ENCODE measurements around the gene LIME1.
"Not testable (repeated sequence)": the region's sequence is repeated elsewhere in the genome, so short reads cannot be mapped to it uniquely, and the experiment has no call there.

The LIME1 gene

GRCh38 chr20:63769891-63770474 lies 33.5 kb downstream of the LIME1 start:
- in situ Hi-C loops (cut with MboI; ENCODE audit: low sequenced_read_pairs), result no loop called here

DNA sequence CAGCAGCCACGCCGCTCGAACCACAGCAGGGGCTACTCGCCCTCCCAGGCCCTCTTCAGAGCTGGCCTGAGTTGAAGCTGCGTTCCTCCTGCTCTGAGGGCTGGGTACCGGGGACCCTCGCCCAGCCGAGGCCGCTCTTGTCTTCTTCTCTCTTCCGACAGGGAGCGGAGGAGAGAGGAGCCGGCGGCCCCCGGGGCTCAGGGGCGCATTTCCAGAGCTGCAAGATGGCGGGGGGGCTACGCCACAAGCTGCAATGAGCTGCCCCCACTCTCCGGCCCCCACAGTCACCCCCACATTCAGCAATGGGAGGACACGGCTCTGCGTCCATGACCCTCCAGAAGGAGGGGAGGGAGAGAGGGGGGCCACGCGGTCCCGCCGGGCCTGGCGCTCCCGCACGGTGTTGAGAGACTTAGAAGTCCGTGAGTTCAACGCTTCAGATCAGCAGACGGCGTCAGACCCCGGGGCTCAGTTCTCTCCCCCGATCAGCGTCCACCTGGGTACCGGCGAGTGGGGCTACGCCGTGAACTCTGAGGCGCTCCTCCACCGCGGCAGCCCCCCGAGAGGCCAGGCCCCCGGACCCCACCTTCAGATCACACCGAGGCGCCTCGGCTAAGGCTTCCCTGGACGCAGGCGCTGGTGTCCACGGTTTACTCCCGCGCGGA lies 34.7 kb downstream of the LIME1 start:
- in situ Hi-C loops (cut with MboI; ENCODE audit: low sequenced_read_pairs), result no loop called here

DNA sequence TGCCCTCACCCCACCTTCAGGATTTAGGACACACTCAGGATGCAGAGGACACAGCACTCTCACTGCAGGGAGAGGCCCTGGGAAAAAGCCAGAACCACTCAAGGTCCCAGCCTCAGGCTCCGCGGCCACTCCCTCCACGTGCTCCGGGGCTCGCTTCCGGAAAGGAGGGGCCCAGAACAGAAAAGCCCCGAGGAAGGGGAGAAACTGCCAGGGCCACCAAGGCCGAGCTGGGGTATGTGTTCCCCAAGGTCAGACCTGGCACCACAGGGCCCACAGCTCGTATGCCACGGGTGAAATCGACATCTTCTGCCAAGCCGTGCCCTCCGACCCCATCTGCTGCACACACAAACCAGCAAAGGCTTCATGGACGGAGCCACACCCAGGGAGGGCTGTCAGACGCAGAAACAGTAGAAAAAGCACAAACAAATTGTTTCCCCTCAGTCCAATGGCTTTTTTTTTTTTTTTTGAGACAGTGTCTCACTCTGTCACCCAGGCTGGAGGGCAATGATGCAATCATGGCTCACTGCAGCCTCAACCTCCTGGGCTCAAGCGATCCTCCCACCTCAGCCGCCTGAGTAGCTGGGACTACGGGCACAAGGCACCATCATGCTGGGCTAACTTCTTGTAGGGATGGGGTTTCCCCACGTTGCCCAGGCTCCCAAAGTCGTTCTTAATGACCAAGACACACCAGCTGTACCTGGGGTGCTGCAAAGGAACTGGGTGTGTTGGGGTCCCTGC lies 36.5 kb downstream of the LIME1 start:
- in situ Hi-C loops (cut with MboI; ENCODE audit: low sequenced_read_pairs), result no loop called here

GRCh38 chr20:63773571-63774241 lies 37.2 kb downstream of the LIME1 start:
- in situ Hi-C loops (cut with MboI; ENCODE audit: low sequenced_read_pairs), result no loop called here

DNA sequence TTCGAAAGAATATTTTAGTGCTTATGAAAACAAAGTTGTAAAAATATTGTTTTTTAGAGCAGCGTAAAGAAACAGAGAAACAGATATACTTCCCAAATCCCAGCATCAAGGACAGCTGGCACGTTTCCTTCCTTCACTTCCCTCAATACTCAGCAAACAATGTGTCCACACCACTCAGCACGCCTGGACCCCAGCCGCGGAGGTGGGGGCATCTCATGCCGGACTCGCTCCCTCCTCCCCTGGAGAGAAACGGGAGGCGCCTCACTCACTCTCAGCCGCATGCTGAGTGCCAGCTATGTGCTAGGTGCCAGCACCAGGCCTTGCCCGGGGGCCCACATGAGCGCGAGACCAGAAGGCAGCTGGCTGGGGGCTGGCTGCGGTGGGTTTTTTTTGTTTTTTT lies 37.8 kb downstream of the LIME1 start:
- in situ Hi-C loops (cut with MboI; ENCODE audit: low sequenced_read_pairs), result no loop called here

GRCh38 chr20:63775096-63775978 lies 38.9 kb downstream of the LIME1 start:
- in situ Hi-C loops (cut with MboI; ENCODE audit: low sequenced_read_pairs), result no loop called here

DNA sequence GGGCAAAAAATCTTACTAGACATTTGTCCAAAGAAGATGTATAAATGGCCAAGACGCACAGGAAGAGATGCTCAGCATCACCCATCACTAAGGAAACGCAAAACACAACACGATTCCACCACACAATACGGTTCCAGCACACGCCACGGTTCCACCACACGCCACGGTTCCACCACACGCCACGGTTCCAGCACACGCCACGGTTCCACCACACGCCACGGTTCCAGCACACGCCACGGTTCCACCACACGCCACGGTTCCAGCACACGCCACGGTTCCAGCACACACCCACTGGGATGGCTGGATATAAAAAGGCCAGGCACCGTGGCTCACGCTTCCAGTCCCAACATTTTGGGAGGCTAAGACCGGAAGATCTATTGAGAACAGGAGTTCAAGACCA lies 40.4 kb downstream of the LIME1 start:
- in situ Hi-C loops (cut with MboI; ENCODE audit: low sequenced_read_pairs), result not testable (repeated sequence)

DNA sequence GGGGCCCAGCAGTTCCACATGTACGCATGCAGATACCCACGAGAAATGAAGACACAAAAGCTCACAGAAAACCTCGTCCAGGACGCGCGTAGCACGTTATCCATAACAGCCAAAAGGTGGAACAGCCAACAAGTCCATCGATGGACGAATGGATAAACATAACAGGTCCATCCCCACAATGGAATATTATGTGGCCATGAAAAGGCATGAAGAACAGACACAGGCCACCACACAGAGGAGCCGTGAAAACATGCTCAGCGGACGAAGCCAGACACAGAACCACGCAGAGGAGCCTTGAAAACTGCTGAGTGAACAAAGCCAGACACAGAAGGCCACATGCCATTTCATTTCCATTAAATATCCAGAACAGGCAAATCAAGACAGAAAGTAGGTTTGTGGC lies 41.1 kb downstream of the LIME1 start:
- in situ Hi-C loops (cut with MboI; ENCODE audit: low sequenced_read_pairs), result no loop called here

- in situ Hi-C loops (cut with MboI; ENCODE audit: low sequenced_read_pairs), result no loop called here
Observed at GRCh38 chr20:63778034-63778752, 41.7 kb downstream of the LIME1 start.

DNA sequence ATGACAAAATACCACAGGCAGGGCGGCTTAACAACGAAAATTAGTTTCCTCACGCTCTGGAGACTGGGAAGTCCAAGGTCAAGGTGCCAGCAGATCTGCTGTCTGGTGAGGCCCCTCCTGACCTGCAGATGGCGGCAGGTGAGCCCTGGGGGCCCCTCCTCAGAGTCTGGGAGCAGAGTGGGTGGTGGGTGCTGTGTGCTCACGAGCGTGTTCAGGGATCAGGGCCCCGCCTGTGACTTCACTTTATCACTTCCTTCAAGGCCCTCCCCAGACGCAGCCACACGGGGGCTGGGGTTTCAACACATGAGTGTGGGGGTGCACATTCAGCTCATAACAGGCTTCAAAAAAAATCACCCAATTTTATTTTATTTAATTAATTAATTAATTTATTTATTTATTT lies 42.4 kb downstream of the LIME1 start:
- in situ Hi-C loops (cut with MboI; ENCODE audit: low sequenced_read_pairs), result no loop called here

DNA sequence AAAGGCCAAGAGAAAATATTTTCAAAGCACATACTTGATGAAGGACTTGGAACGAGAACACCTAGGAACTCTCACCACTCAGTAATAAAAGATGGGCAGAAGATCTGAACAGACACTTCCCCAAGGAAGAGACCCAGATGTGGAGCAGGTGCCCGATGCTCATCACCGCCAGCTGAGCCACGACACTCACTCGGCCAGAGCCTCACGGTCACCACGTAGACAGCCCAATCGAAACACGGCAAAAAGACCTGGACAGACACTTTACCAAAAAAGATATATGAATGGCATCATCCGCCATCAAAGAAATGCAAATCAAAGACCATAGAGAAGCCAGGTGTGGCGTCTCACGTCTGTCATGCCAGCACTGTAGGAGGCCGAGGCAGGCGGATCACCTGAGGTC lies 44.7 kb downstream of the LIME1 start:
- in situ Hi-C loops (cut with MboI; ENCODE audit: low sequenced_read_pairs), result no loop called here

GRCh38 chr20:63782051-63782471 lies 45.6 kb downstream of the LIME1 start:
- in situ Hi-C loops (cut with MboI; ENCODE audit: low sequenced_read_pairs), result no loop called here

GRCh38 chr20:63782521-63782971 lies 46.1 kb downstream of the LIME1 start:
- in situ Hi-C loops (cut with MboI; ENCODE audit: low sequenced_read_pairs), result no loop called here

DNA sequence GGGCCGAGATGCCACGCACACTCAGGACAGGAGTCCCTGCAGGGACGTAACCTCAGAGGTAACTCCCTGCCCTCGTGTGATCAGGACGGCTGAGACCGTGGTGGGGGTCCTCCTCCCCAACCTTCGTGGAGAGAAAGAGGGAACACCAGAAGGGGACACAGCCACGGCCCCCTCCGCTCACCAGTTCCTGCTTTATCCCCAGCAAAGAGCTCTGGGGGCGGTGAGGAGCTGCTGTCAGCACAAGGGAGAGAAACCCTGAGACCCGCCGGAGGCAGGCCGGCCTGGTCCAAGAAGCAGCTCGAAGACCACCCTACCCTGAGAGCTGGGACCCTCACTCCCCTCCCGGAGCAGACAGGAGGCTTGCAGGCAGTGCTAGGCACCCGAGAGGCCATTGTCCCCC lies 47.5 kb downstream of the LIME1 start:
- in situ Hi-C loops (cut with MboI; ENCODE audit: low sequenced_read_pairs), result no loop called here

DNA sequence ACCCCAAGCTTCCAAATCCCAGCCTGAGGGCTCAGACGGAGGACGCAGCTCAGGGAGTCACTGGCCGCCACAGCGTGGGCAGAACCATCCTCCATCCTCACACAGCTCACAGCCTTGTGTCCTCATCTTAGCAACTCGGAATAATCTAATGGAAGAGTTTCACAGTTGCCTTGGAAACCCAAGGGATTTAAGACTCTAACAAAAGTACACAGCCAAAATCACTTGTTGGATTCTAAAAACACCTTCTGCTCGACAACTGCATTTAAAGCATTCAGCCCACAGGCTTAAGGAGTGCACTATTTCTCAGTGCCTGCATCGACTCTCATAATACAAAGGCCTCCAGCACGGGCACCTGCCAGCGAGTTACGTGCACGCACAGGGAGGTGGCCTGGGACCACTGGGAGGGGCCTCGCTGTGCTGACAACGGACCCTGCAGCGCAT lies 49.2 kb downstream of the LIME1 start:
- in situ Hi-C loops (cut with MboI; ENCODE audit: low sequenced_read_pairs), result no loop called here

DNA sequence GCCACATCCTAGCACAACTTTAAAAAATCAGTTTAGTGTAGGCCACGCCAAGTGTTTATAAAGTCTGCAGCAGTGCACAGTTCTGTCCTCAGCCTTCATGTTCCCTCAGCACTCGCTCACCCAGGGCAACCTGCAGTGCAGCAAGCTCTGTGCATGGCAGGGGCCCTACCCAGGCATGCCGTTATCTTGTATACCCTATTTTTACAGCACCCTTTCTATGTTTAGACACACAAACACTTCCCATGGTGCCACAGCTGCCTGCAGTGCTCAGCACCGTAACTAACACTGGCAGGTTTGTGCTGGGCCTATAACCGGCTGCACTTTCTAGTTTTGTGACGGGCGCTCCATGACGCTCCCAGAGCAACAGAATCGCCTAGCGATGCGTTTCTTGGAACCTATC lies 50.8 kb downstream of the LIME1 start:
- in situ Hi-C loops (cut with MboI; ENCODE audit: low sequenced_read_pairs), result no loop called here

GRCh38 chr20:63787749-63788148 lies 51.3 kb downstream of the LIME1 start:
- in situ Hi-C loops (cut with MboI; ENCODE audit: low sequenced_read_pairs), result no loop called here
